HT1080 (cell line): Measurements from ENCODE around the gene RNU5B-1. TPM values are rescaled to one million over a fixed set of nuclear protein-coding genes. Genes with fewer than 3 reads are reported as not detected.
"Not testable (repeated sequence)": the region's sequence is repeated elsewhere in the genome, so short reads cannot be mapped to it uniquely, and the experiment has no call there.

ENCODE experiments used
- DNase-seq: peaks from one replicate; pipeline ENCODE4 v3.0.0-alpha.2; 2015; ENCODE audit warnings: low read depth
- small RNA-seq: library from RNA; depleted of rRNA; stranded (forward); fragments of <200 nt; gene quantifications from one replicate; pipeline ENCODE3, GENCODE V24; 2014
- total RNA-seq: library from RNA; depleted of rRNA; stranded (reverse); fragments of >200 nt; shearing (Covaris generic); gene quantifications from 2 replicates; pipeline ENCODE4 v1.2.3, GENCODE V29; 2014; rRNA removed

RNU5B-1 gene
- total RNA-seq, 1 experiment from 2014 or later: not detected

- DNase-seq: no peak
Measured at GRCh38 chr15:65342493-65342892, 38.0 kb downstream of the RNU5B-1 start.

- no peak for DNase-seq
Measured at GRCh38 chr15:65343374-65343981, 39.0 kb downstream of the RNU5B-1 start.

- DNase-seq: no peak
Measured at GRCh38 chr15:65344214-65344913, 39.9 kb downstream of the RNU5B-1 start.

- DNase-seq: no peak
Measured at GRCh38 chr15:65344914-65345275, 40.4 kb downstream of the RNU5B-1 start.

- DNase-seq: no peak
Measured at GRCh38 chr15:65346856-65347598, 42.5 kb downstream of the RNU5B-1 start.

GRCh38 chr15:65347756-65348155, 43.3 kb downstream of the RNU5B-1 start:
- not testable (repeated sequence) for DNase-seq

- DNase-seq: no peak
Measured at GRCh38 chr15:65349338-65349737, 44.9 kb downstream of the RNU5B-1 start.

- not testable (repeated sequence) for DNase-seq
Measured at GRCh38 chr15:65351972-65352371, 47.5 kb downstream of the RNU5B-1 start.

Small RNAs within 50 kb of the gene (small RNA-seq; reads per million reads assigned to genes)
- gene RNU5A-1: 254,671 reads per million, percentile 100 among the genes with 10 or more reads in this experiment
- gene RNU5B-1: 19,690 reads per million, percentile 100 among the genes with 10 or more reads in this experiment
- gene SNORA24B: 0.36 reads per million, percentile 41 among the genes with 10 or more reads in this experiment

Other genes starting within 250 kb of the RNU5B-1 start
- gene RASL12, start 236.7 kb upstream of the RNU5B-1 start, total RNA-seq: not detected in 2 replicates
- gene KBTBD13, start 227.9 kb upstream of the RNU5B-1 start, total RNA-seq: not detected in 2 replicates
- gene UBAP1L, start 189.5 kb upstream of the RNU5B-1 start, total RNA-seq: 0.37 and 0.47 TPM in 2 replicates
- 15.4 and 16.4 TPM in 2 replicates for gene PDCD7, start 170.9 kb upstream of the RNU5B-1 start, total RNA-seq
- gene CLPX, start 119.3 kb upstream of the RNU5B-1 start, total RNA-seq: 25.7 and 38.8 TPM in 2 replicates
- gene CILP, start 93.2 kb upstream of the RNU5B-1 start, total RNA-seq: 1.1 and 1.2 TPM in 2 replicates
- gene PARP16, start 17.8 kb upstream of the RNU5B-1 start, total RNA-seq: 50.8 and 60.0 TPM in 2 replicates
- not detected in 2 replicates for gene RNU5A-1, start 8.6 kb upstream of the RNU5B-1 start, total RNA-seq
- gene IGDCC3, start 73.3 kb downstream of the RNU5B-1 start, total RNA-seq: 0.19 TPM in 1 of 2 replicates, not detected in the other
- 0.07 and 0.10 TPM in 2 replicates for gene IGDCC4, start 118.3 kb downstream of the RNU5B-1 start, total RNA-seq
- gene DPP8, start 213.0 kb downstream of the RNU5B-1 start, total RNA-seq: 26.3 and 30.6 TPM in 2 replicates
- 96.0 and 101 TPM in 2 replicates for gene HACD3, start 225.8 kb downstream of the RNU5B-1 start, total RNA-seq